ENCODE results near the gene TAPBPL. TPM values are rescaled to one million over a fixed set of nuclear protein-coding genes. Genes with fewer than 3 reads are reported as not detected.
"Not testable (repeated sequence)": the region's sequence is repeated elsewhere in the genome, so short reads cannot be mapped to it uniquely, and the experiment has no call there.

The TAPBPL gene
- total and polyA plus RNA-seq, 8 donors: 7.8 to 25.5 (median 15.7) TPM

DNA sequence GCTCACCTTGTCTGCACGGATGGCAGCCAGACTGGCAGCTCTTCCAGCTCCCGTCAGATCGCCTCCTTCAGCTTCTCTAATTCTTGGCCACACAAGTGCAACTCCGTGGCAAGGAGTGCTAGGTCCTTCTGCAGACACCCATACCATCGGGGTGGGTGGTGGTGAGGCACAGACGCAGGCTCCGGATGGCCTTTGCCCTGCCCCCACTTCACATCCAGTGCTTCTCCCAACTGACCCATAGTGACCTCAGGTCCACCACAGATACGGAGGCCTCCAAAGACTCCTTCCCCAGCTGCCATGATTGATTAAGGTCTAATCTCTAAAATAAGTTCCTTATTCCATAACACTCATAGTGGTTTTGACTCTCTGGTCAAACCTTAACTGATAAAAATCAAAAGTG, 27.0 kb upstream of the TAPBPL start:
- ATAC-seq (no peak), FAIRE-seq (no peak), DNase-seq (peak in 2 of 6 donors; percentile 18 to 35)
- H3K36me3 ChIP-seq: no peaks in the 10 kb centered on the region
- peaks cover 0 to 13% (median 0%) of the 10 kb centered on the region in 3 donors for H3K4me1 ChIP-seq
- no peaks in the 10 kb centered on the region for H3K9me3 ChIP-seq
- WGBS, 2 donors: 82 to 88% methylated on average over 8 of the region's 8 CpGs
- H3K27ac ChIP-seq: no peak overlapping the region
- H3K4me3 ChIP-seq: no peak overlapping the region
- intact Hi-C loops (cut with DNase I): loop anchor here in 2 of 3 donors (5.0 kb wide), 3 partner anchors 32 to 112 kb away; no protein-coding TSS in a partner anchor
- no peaks in the 10 kb centered on the region for H3K27me3 ChIP-seq
- TF ChIP-seq, protein P1, sequence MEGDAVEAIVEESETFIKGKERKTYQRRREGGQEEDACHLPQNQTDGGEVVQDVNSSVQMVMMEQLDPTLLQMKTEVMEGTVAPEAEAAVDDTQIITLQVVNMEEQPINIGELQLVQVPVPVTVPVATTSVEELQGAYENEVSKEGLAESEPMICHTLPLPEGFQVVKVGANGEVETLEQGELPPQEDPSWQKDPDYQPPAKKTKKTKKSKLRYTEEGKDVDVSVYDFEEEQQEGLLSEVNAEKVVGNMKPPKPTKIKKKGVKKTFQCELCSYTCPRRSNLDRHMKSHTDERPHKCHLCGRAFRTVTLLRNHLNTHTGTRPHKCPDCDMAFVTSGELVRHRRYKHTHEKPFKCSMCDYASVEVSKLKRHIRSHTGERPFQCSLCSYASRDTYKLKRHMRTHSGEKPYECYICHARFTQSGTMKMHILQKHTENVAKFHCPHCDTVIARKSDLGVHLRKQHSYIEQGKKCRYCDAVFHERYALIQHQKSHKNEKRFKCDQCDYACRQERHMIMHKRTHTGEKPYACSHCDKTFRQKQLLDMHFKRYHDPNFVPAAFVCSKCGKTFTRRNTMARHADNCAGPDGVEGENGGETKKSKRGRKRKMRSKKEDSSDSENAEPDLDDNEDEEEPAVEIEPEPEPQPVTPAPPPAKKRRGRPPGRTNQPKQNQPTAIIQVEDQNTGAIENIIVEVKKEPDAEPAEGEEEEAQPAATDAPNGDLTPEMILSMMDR (IDR thresholded peaks at IDR 0.05): no peak

DNA sequence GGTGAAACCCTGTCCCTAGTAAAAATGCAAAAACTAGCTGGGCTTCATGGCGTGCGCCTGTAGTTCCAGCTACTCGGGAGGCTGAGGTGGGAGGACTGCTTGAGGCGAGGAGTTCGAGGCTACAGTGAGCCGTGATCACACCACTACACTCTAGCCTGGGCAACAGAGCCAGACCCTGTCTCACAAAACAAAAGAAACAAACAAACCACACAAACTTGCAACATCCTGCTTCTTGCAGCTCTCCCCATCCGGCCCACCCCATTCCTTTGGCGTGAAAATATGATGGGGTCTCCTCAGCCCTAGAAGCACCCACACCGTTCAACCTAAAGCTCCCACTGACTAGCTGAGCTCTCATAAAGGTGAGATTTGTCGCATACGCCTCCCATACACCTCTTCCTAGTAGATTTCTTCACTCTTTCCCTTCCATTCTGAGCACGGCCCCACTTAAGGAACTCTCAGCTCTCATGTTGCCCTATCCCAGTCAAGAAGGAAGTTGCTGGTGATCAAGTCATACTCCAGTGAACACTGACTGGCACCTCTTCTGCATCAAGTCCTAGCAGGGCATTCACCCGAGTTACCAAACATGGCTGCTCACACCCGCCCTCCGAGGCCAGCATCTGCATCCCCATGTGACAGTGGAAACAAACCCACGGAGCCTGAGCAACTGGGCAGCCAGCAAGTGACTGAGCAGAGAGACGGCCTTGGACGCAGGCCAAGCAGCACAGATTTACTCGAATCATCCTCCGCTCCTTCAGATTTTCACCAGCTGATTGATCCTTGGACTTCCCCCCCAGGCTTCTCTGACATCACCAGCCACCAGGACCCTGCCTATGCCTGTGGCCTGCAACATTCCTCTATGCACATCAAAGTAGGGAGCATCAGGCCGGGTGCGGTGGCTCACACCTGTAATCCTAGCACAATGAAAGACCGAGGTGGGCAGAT, 26.0 kb upstream of the TAPBPL start:
- H3K4me3 ChIP-seq: no peak overlapping the region
- H3K4me1 ChIP-seq: peaks cover 0 to 6% (median 0%) of the 10 kb centered on the region in 3 donors
- 81 to 85% methylated on average over 23 of the region's 23 CpGs for WGBS, 2 donors
- ATAC-seq (no peak), DNase-seq (peak in 2 of 6 donors; percentile 16 to 54), FAIRE-seq (no peak)
- no peaks in the 10 kb centered on the region for H3K36me3 ChIP-seq
- no peak overlapping the region for H3K27ac ChIP-seq
- TF ChIP-seq, protein P1 (IDR thresholded peaks at IDR 0.05): no peak
- H3K27me3 ChIP-seq: no peaks in the 10 kb centered on the region
- intact Hi-C loops (cut with DNase I): loop anchor here in 1 of 3 donors (5.0 kb wide), 1 partner anchor 36 kb away; no protein-coding TSS in a partner anchor
- no peaks in the 10 kb centered on the region for H3K9me3 ChIP-seq

DNA sequence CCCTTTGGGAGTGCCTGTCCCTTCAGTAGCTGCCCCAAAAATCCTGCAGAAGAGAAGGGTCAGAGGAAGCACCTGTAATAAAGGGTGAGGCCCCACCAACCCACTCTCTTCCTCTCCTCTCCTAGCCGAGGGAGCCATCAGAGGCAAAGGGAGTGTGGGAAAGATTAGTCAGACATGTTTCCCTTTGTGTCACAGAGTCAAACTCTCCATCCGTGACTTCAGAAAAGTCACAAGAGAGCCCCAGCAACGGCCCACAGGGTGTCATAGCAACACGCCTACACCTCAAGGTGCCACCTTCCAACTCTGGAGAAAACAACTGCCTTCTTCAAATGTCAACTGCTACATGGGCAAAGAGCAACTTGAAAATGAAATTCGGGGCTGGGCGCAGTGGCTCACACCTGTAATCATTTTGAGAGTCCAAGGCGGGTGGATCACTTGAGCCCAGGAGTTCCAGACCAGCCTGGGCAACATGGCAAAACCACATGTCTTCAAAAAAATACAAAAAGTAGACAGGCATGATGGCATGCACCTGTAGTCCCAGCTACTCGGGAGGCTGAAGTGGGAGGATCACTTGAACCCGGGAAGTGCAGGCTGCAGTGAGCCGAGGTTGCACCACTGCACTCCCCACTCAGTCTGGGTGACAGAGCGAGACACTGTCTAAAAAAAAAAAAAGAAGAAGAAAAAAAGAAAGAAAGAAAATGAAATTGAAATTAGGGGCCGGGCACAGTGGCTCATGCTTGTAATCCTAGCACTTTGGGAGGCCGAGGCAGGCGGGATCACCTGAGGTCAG, 24.8 kb upstream of the TAPBPL start:
- ATAC-seq: no peak
- no peak overlapping the region for H3K27ac ChIP-seq
- no peaks in the 10 kb centered on the region for H3K36me3 ChIP-seq
- no peaks in the 10 kb centered on the region for H3K9me3 ChIP-seq
- 73 to 81% methylated on average over 14 of the region's 14 CpGs for WGBS, 2 donors
- intact Hi-C loops (cut with DNase I): loop anchor here in 1 of 3 donors (5.0 kb wide), 1 partner anchor 35 kb away; no protein-coding TSS in a partner anchor
- no peaks in the 10 kb centered on the region for H3K27me3 ChIP-seq
- DNase-seq: peak in 2 of 6 donors; percentile 11 to 44
- H3K4me3 ChIP-seq: no peak overlapping the region
- FAIRE-seq: no peak
- TF ChIP-seq, protein P1 (IDR thresholded peaks at IDR 0.05): no peak
- H3K4me1 ChIP-seq: peaks cover 0 to 6% (median 0%) of the 10 kb centered on the region in 3 donors

GRCh38 chr12:6427796-6428195, 24.0 kb upstream of the TAPBPL start:
- intact Hi-C loops (cut with DNase I): loop anchor here in 1 of 3 donors (5.0 kb wide), 1 partner anchor 35 kb away; no protein-coding TSS in a partner anchor
- not testable (repeated sequence) for H3K4me3 ChIP-seq, H3K9me3 ChIP-seq, H3K27ac ChIP-seq, ATAC-seq, H3K36me3 ChIP-seq, DNase-seq, H3K4me1 ChIP-seq, FAIRE-seq, H3K27me3 ChIP-seq
- WGBS, 2 donors: 88 to 94% methylated on average over 10 of the region's 10 CpGs

DNA sequence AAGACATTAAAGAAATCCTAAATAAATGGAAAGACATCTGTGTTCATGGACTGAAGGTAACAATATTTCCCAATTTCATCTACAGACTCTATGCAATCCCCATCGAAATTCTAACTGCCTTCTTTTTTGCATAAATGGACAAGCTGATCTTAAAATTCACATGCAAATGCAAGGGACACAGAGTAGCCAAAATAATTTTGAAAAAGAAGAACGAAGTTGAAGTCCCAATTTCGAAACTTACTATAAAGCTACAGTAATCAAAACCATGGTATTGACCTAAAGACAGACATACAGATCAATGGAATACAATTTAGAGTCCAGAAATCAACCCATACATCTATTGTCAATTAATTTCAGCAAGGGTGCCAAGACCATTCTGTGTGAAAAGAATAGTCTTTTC, 23.5 kb upstream of the TAPBPL start:
- TF ChIP-seq, protein P1 (IDR thresholded peaks at IDR 0.05): no peak
- no peak for FAIRE-seq
- Histone ChIP-seq H3K36me3 (no peaks in the 10 kb centered on the region), H3K4me1 (peaks cover 0 to 6% (median 0%) of the 10 kb centered on the region in 3 donors), H3K27me3 (no peaks in the 10 kb centered on the region), H3K4me3 (no peak overlapping the region), H3K9me3 (no peaks in the 10 kb centered on the region), H3K27ac (no peak overlapping the region)
- no peak for ATAC-seq
- WGBS, 2 donors: 62 to 77% methylated on average over 3 of the region's 3 CpGs
- intact Hi-C loops (cut with DNase I): loop anchor here in 1 of 3 donors (5.0 kb wide), 1 partner anchor 34 kb away; no protein-coding TSS in a partner anchor
- DNase-seq: no peak
